Subcutaneous abdominal adipose tissue (tissue), 5 donors: ENCODE results near the gene C14orf132.

Experiments used
- H3K27ac ChIP-seq: one replicate; pipeline ENCODE4 v1.7.0; 2013; ENCODE audit warnings: low read depth, mild to moderate bottlenecking, inconsistent platforms, low read length, moderate library complexity
- H3K27me3 ChIP-seq, 5 donors: one replicate each; pipeline ENCODE4 v1.7.0; 2013; ENCODE audit warnings: low read length in 5 of 5, inconsistent platforms in 1 of 5; ENCODE audit not compliant: control insufficient read depth in 5 of 5, insufficient read depth in 4 of 5
- H3K36me3 ChIP-seq, 5 donors: one replicate each; pipeline ENCODE4 v1.7.0; 2013; ENCODE audit warnings: low read length in 5 of 5; ENCODE audit not compliant: control insufficient read depth in 5 of 5, insufficient read depth in 5 of 5
- H3K4me1 ChIP-seq, 5 donors: one replicate each; pipeline ENCODE4 v1.7.0; 2013; ENCODE audit warnings: low read length in 5 of 5, mild to moderate bottlenecking in 3 of 5, moderate library complexity in 1 of 5; ENCODE audit not compliant: control insufficient read depth in 5 of 5, insufficient read depth in 5 of 5
- H3K4me3 ChIP-seq, 5 donors: one replicate each; pipeline ENCODE4 v1.7.0; 2013; ENCODE audit warnings: low read length in 5 of 5, low read depth in 1 of 5
- H3K9ac ChIP-seq, 5 donors: one replicate each; pipeline ENCODE4 v1.7.0; 2013; ENCODE audit warnings: low read length in 5 of 5, mild to moderate bottlenecking in 4 of 5, moderate library complexity in 3 of 5
- H3K9me3 ChIP-seq, 5 donors: one replicate each; pipeline ENCODE4 v1.7.0; 2013; ENCODE audit warnings: low read length in 5 of 5; ENCODE audit not compliant: control insufficient read depth in 5 of 5
- donor health status: healthy.
- donor health status: healthy.
- donor health status: healthy.
- donor health status: healthy.
- donor health status: healthy.

C14orf132 gene

GRCh38 chr14:96014176-96014575 is 25.0 kb upstream of the C14orf132 start:
- Histone ChIP-seq H3K4me1 (no peaks in the 10 kb centered on the region), H3K9ac (no peak overlapping the region), H3K36me3 (no peaks in the 10 kb centered on the region), H3K27ac (no peak overlapping the region), H3K9me3 (peaks cover 0 to 16% (median 7%) of the 10 kb centered on the region in 5 donors), H3K4me3 (no peak overlapping the region), H3K27me3 (peaks cover 0 to 8% (median 4%) of the 10 kb centered on the region in 5 donors)

GRCh38 chr14:96016501-96017160 is 22.5 kb upstream of the C14orf132 start:
- Histone ChIP-seq H3K27ac (no peak overlapping the region), H3K36me3 (no peaks in the 10 kb centered on the region), H3K27me3 (peaks cover 5 to 18% (median 11%) of the 10 kb centered on the region in 5 donors), H3K4me1 (no peaks in the 10 kb centered on the region), H3K9ac (no peak overlapping the region), H3K9me3 (peaks cover 0 to 4% (median 0%) of the 10 kb centered on the region in 5 donors), H3K4me3 (no peak overlapping the region)

DNA sequence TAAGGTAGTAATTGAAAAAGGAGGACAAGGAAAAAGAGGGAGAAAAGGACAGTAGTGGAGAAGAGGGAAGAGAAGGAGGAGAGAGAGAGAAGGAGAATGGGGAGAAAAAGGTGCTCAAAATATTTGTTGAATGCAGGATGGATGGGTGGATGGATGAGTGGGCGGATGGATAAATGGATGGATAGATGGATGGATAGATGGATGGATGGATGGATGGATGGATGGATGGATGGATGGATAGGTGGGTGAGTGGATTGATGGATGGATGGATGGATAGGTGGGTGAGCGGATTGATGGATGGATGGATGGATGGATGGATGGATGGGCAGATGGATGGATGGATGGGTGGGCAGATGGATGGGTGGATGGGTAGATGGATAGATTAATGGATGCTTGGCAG is 21.3 kb upstream of the C14orf132 start:
- Histone ChIP-seq H3K4me1 (no peaks in the 10 kb centered on the region), H3K9me3 (no peaks in the 10 kb centered on the region), H3K27me3 (peaks cover 5 to 18% (median 11%) of the 10 kb centered on the region in 5 donors), H3K36me3 (no peaks in the 10 kb centered on the region), H3K27ac (no peak overlapping the region), H3K4me3 (no peak overlapping the region), H3K9ac (no peak overlapping the region)

DNA sequence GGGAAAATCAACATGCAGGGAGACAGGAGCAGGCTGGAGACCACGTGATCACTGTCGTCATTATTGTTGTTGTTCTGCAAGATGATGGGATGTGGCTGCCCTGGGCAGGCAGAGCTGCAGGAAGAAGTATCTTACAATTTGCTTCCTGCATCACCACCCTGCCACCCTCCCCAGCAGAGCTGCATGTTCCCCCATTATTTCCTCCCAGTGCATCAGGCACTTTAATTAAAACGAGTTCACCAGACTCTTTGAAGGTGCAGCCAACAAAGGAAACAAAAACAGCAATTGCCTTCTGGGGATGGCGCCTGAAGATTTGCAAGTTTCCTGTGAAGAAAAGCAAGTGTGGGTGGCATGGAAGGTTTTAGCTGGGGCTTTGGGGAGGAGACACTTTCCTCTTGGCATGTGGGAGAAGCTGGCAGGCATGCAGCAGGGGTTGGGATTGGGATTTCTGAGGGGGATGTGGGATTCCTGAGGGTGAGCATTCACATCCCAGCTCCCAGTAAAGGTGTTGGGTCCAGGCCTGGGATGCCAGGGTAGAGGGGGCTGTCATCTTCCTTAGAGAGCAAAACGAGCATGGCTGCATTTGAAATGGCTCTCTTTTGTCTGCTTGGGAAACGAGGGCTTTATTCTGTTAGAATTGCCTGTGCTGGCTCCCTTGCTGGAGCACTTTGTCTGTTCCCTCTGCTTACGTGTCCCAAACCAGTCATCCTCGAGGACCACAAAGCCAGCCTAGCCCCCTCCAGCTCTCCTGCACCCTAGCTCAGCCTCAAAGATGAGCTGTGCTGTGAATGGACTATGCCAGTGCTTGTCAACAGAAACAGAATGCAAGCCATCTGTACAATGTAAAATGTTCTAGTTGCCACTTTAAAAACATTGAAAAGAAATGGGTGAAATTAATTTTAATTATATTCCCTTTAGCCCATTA is 11.5 kb upstream of the C14orf132 start:
- Histone ChIP-seq H3K36me3 (no peaks in the 10 kb centered on the region), H3K27ac (no peak overlapping the region), H3K9ac (no peak overlapping the region), H3K9me3 (no peaks in the 10 kb centered on the region), H3K27me3 (peaks cover 4 to 21% (median 7%) of the 10 kb centered on the region in 5 donors), H3K4me3 (no peak overlapping the region), H3K4me1 (peaks cover 0 to 9% (median 4%) of the 10 kb centered on the region in 5 donors)

- no peaks in the 10 kb centered on the region for H3K36me3 ChIP-seq
- H3K9me3 ChIP-seq: no peaks in the 10 kb centered on the region
- peaks cover 0 to 9% (median 4%) of the 10 kb centered on the region in 5 donors for H3K4me1 ChIP-seq
- peaks cover 4 to 21% (median 7%) of the 10 kb centered on the region in 5 donors for H3K27me3 ChIP-seq
- H3K9ac ChIP-seq: no peak overlapping the region
- no peak overlapping the region for H3K27ac ChIP-seq
- no peak overlapping the region for H3K4me3 ChIP-seq
These were observed 10.0 kb upstream of the C14orf132 start for GRCh38 chr14:96029089-96029645.

- Histone ChIP-seq H3K36me3 (no peaks in the 10 kb centered on the region), H3K4me1 (peaks cover 0 to 9% (median 4%) of the 10 kb centered on the region in 5 donors), H3K4me3 (no peak overlapping the region), H3K9me3 (no peaks in the 10 kb centered on the region), H3K27me3 (peaks cover 4 to 21% (median 7%) of the 10 kb centered on the region in 5 donors), H3K27ac (no peak overlapping the region), H3K9ac (no peak overlapping the region)
These were observed 8.9 kb upstream of the C14orf132 start for GRCh38 chr14:96030108-96030760.

DNA sequence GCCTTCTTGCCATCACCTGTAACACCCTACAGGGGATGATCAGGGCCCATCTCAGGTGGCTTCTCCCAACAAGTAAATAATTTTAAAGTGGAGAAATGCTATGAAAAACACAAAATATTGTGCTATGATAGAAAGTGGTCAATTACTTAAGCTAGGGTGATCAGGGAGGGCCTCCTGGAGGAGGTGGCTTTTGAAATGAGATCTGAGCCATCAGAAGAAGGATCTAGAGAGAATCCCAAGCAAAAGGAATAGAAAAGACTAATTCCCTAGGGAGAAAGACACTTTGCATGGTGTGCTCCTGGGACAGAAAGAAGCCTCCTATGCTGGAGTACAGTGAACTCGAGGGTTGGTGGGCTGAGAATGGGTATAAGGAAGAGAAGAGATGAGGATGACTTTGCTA is 7.5 kb upstream of the C14orf132 start:
- Histone ChIP-seq H3K9ac (no peak overlapping the region), H3K27me3 (peaks cover 0 to 21% (median 7%) of the 10 kb centered on the region in 5 donors), H3K36me3 (no peaks in the 10 kb centered on the region), H3K27ac (no peak overlapping the region), H3K4me1 (peaks cover 0 to 9% (median 4%) of the 10 kb centered on the region in 5 donors), H3K4me3 (no peak overlapping the region), H3K9me3 (no peaks in the 10 kb centered on the region)

- Histone ChIP-seq H3K36me3 (no peaks in the 10 kb centered on the region), H3K27me3 (peaks cover 3 to 16% (median 8%) of the 10 kb centered on the region in 5 donors), H3K9ac (no peak overlapping the region), H3K9me3 (no peaks in the 10 kb centered on the region), H3K4me3 (no peak overlapping the region), H3K27ac (no peak overlapping the region), H3K4me1 (peaks cover 0 to 27% (median 25%) of the 10 kb centered on the region in 5 donors)
These were observed 3.7 kb upstream of the C14orf132 start for GRCh38 chr14:96035456-96035855.

GRCh38 chr14:96037891-96038557 is 1.1 kb upstream of the C14orf132 start:
- no peak overlapping the region for H3K27ac ChIP-seq
- no peaks in the 10 kb centered on the region for H3K9me3 ChIP-seq
- peaks cover 0 to 27% (median 26%) of the 10 kb centered on the region in 5 donors for H3K4me1 ChIP-seq
- no peaks in the 10 kb centered on the region for H3K36me3 ChIP-seq
- H3K4me3 ChIP-seq: peak overlapping the region in 3 of 5 donors; percentile 69 to 77 (median 73)
- H3K27me3 ChIP-seq: peaks cover 0 to 27% (median 14%) of the 10 kb centered on the region in 5 donors
- H3K9ac ChIP-seq: no peak overlapping the region
